ENCODE measurements around the gene ITGB6. TPM values are rescaled to one million over a fixed set of nuclear protein-coding genes. Genes with fewer than 3 reads are reported as not detected.

Gene ITGB6
- total and polyA plus RNA-seq, 2 of the 8 experiments (the other 6 are each of a cell fraction or from before 2014, with no cell fraction given): not detected

DNA sequence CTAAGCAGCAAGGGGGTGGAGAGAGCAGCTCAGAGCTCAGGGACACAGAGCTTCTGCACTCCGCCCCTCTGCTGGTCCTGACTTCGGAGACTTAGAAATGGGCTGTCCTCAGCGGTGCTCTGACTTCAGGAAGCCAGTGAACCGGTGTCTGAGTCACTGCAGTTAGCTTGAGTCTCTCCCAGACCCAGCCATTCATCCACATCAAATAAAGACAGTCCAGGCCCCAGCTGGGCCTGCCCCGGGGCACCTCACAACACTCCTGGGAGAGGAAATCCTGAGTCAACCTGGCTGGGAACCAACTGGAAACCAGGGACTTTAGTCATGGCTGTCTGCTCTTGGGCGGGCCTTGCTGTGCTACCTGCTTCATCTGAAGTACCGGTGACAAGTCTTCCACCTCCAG lies 5.4 kb upstream of the ITGB6 start:
- ChIA-PET CTCF (ENCODE audit: partially characterized antibody) (interaction anchor here (0.7 to 1.4 kb wide), 2 partner anchors 10 to 26 kb away, joined by 3 to 5 read pairs; no protein-coding TSS in a partner anchor), POLR2A (ENCODE audit: partially characterized antibody) (no interaction called here)
- Histone ChIP-seq H3K4me3 (ENCODE audit: extremely low read depth in 1 of 4, insufficient read depth in 2 of 4, low read depth in 3 of 4, low read length in 4 of 4) (no peak overlapping the region), H3K23ac (ENCODE audit: insufficient read length) (no peak overlapping the region), H3K79me1 (ENCODE audit: low read depth, low read length) (no peaks in the 10 kb centered on the region), H2AK5ac (ENCODE audit: low read depth, low read length) (no peak overlapping the region), H4K91ac (replicated peaks; ENCODE audit: insufficient read length, low read length) (no peak overlapping the region), H3K18ac (ENCODE audit: extremely low read depth, low read length) (no peak overlapping the region), H3K4me1 (replicated peaks in 1 of 4; ENCODE audit: control insufficient read depth in 3 of 4, insufficient read depth in 4 of 4, low read length in 3 of 4) (no peaks in the 10 kb centered on the region), H4K5ac (ENCODE audit: insufficient read length, low read depth, low read length) (no peak overlapping the region), H2BK120ac (replicated peaks; ENCODE audit: low read depth, low read length) (no peak overlapping the region), H3K9me3 (ENCODE audit: insufficient read depth in 2 of 2, low read depth in 1 of 2, low read length in 1 of 2) (0 out of 4 replicates have a peak, but pooled peaks cover 0 to 4% of the 10 kb centered on the region in 2 experiments), H3K14ac (ENCODE audit: insufficient read length) (no peak overlapping the region), H2BK5ac (ENCODE audit: low read depth, low read length) (no peak overlapping the region), H3K23me2 (ENCODE audit: low read depth, low read length) (no peaks in the 10 kb centered on the region), H3K4ac (replicated peaks; ENCODE audit: insufficient read length, low read depth, low read length) (no peak overlapping the region), H3K79me2 (ENCODE audit: control insufficient read depth in 1 of 2, insufficient read depth in 2 of 2, low read length in 2 of 2) (no peaks in the 10 kb centered on the region), H3K27ac (ENCODE audit: low read depth, low read length) (no peak overlapping the region), H4K8ac (ENCODE audit: extremely low read depth, insufficient read depth, low read length) (no peak overlapping the region), H2AFZ (ENCODE audit: low read length) (no peak overlapping the region), H2BK20ac (ENCODE audit: low read length) (no peak overlapping the region), H3K36me3 (ENCODE audit: control insufficient read depth in 2 of 4, insufficient read depth in 4 of 4, low read length in 3 of 4) (no peaks in the 10 kb centered on the region), H3K4me2 (ENCODE audit: insufficient read depth in 1 of 2, low read depth in 2 of 2, low read length in 2 of 2) (no peak overlapping the region), H3K9ac (replicated peaks in 1 of 4; ENCODE audit: extremely low read depth in 1 of 4, low read depth in 3 of 4, low read length in 3 of 4) (no peak overlapping the region), H3K27me3 (replicated peaks in 1 of 4; ENCODE audit: control insufficient read depth in 3 of 4, extremely low read depth in 1 of 4, insufficient read depth in 3 of 4, low read length in 3 of 4) (no peaks in the 10 kb centered on the region), H2BK15ac (ENCODE audit: low read length) (no peak overlapping the region), H4K20me1 (replicated peaks in 1 of 2; ENCODE audit: control insufficient read depth in 1 of 2, insufficient read depth in 2 of 2, low read length in 2 of 2) (no peaks in the 10 kb centered on the region), H3K56ac (replicated peaks; ENCODE audit: insufficient read length, low read depth, low read length) (no peak overlapping the region), H2BK12ac (ENCODE audit: low read depth, low read length) (no peak overlapping the region)
- no peak for FAIRE-seq
- TF ChIP-seq RFX5 (IDR thresholded peaks at IDR 0.05; ENCODE audit: borderline replicate concordance, low read depth, low read length): no peak
- TF ChIP-seq EP300 (IDR thresholded peaks at IDR 0.05; ENCODE audit: borderline replicate concordance in 1 of 2, low read depth in 2 of 2, low read length in 2 of 2): no peak
- TF ChIP-seq JUND (IDR thresholded peaks at IDR 0.05; ENCODE audit: low read length): no peak
- no peak for TF ChIP-seq KDM5A (IDR thresholded peaks at IDR 0.05; ENCODE audit: low read length)
- no peak for TF ChIP-seq POLR2A (IDR thresholded peaks at IDR 0.05; ENCODE audit: control extremely low read depth in 1 of 2, low read depth in 2 of 2, low read length in 2 of 2)
- no peak for TF ChIP-seq JUN (IDR thresholded peaks at IDR 0.05; ENCODE audit: low read depth, low read length)
- WGBS, 2 experiments (ENCODE audit: extremely low coverage in 1 of 2, insufficient coverage in 1 of 2, insufficient read length in 1 of 2, insufficient replicate concordance in 2 of 2, low coverage in 1 of 2, low lambda C conversion rate in 2 of 2, missing lambda C conversion rate in 1 of 2): 87% methylated on average over 7 of the region's 7 CpGs; no CpG with 5 or more reads in 1 of the 2 experiments
- DNase-seq (ENCODE audit: low read depth in 1 of 2, low spot score in 2 of 2): no peak

All from H1 (cell line).